HG03039 (cell line): ENCODE results near the gene ZNF83.
"Not testable (repeated sequence)": the region's sequence is repeated elsewhere in the genome, so short reads cannot be mapped to it uniquely, and the experiment has no call there.

ENCODE experiments used
- ATAC-seq: cut with Tn5 transposase; IDR thresholded peaks from one replicate; pipeline ENCODE4 v1.9.1; 2021; ENCODE audit warnings: mild to moderate bottlenecking, moderate library complexity; ENCODE audit not compliant: unreplicated experiment

The ZNF83 gene

GRCh38 chr19:52637718-52638585 is at the start of gene ZNF83:
ZNF83 (minus strand) TSS chr19:52638355.
- ATAC-seq, result peak; percentile 84

- ATAC-seq, result no peak
These were observed 49.5 kb upstream of the ZNF83 start for GRCh38 chr19:52687684-52688083.

- no peak for ATAC-seq
These were observed 47.7 kb upstream of the ZNF83 start for GRCh38 chr19:52685811-52686210.

- ATAC-seq, result not testable (repeated sequence)
These were observed 43.1 kb upstream of the ZNF83 start for GRCh38 chr19:52681216-52681615.

- no peak for ATAC-seq
These were observed 41.4 kb upstream of the ZNF83 start for GRCh38 chr19:52679598-52679997.

GRCh38 chr19:52675239-52675638 is 37.1 kb upstream of the ZNF83 start:
- not testable (repeated sequence) for ATAC-seq

- ATAC-seq, result no peak
These were observed 34.9 kb upstream of the ZNF83 start for GRCh38 chr19:52673014-52673413.

- no peak for ATAC-seq
These were observed 31.9 kb upstream of the ZNF83 start for GRCh38 chr19:52670046-52670445.

GRCh38 chr19:52669586-52669985 is 31.4 kb upstream of the ZNF83 start:
- ATAC-seq, result no peak

GRCh38 chr19:52667972-52668371 is 29.8 kb upstream of the ZNF83 start:
- no peak for ATAC-seq

- ATAC-seq, result no peak
These were observed 28.4 kb upstream of the ZNF83 start for GRCh38 chr19:52666506-52666905.

- no peak for ATAC-seq
These were observed 27.4 kb upstream of the ZNF83 start for GRCh38 chr19:52665529-52665928.

GRCh38 chr19:52665027-52665426 is 26.9 kb upstream of the ZNF83 start:
- ATAC-seq, result no peak

GRCh38 chr19:52664461-52664860 is 26.3 kb upstream of the ZNF83 start:
- ATAC-seq, result no peak

GRCh38 chr19:52662631-52663030 is 24.5 kb upstream of the ZNF83 start:
- ATAC-seq, result no peak

GRCh38 chr19:52660981-52661380 is 22.8 kb upstream of the ZNF83 start:
- no peak for ATAC-seq

- ATAC-seq, result no peak
These were observed 20.9 kb upstream of the ZNF83 start for GRCh38 chr19:52659013-52659412.

- ATAC-seq, result no peak
These were observed 20.4 kb upstream of the ZNF83 start for GRCh38 chr19:52658595-52658994.

- ATAC-seq, result no peak
These were observed 15.0 kb upstream of the ZNF83 start for GRCh38 chr19:52653161-52653560.

- ATAC-seq, result no peak
These were observed 13.8 kb upstream of the ZNF83 start for GRCh38 chr19:52651956-52652355.

GRCh38 chr19:52648336-52649016 is 10.3 kb upstream of the ZNF83 start:
- ATAC-seq, result no peak

- ATAC-seq, result no peak
These were observed 8.5 kb upstream of the ZNF83 start for GRCh38 chr19:52646571-52647217.
